Astrocyte of the spinal cord (primary cell): Measurements from ENCODE around the gene WHRN.

Source experiments
- DNase-seq: peaks from one replicate; pipeline ENCODE4 v3.0.0; 2011; ENCODE audit warnings: low read depth, low spot score
- H3K4me3 ChIP-seq: 2 replicates; pipeline ENCODE4 v1.5.1; 2011; ENCODE audit warnings: low read depth, mild to moderate bottlenecking, low read length, moderate library complexity
- in situ Hi-C: cut with HindIII; loops from 2 replicates; pipeline ENCODE4 v1.10.0; 2017; ENCODE audit warnings: low sequenced_read_pairs
- TF ChIP-seq, protein P1 (sequence below): IDR thresholded peaks from 2 replicates; pipeline ENCODE4 v1.5.1; 2012; ENCODE audit warnings: low read depth, mild to moderate bottlenecking, low read length, inconsistent platforms

Gene WHRN

GRCh38 chr9:114390952-114391351 is 114.3 kb downstream of the WHRN start:
- TF ChIP-seq, protein P1, sequence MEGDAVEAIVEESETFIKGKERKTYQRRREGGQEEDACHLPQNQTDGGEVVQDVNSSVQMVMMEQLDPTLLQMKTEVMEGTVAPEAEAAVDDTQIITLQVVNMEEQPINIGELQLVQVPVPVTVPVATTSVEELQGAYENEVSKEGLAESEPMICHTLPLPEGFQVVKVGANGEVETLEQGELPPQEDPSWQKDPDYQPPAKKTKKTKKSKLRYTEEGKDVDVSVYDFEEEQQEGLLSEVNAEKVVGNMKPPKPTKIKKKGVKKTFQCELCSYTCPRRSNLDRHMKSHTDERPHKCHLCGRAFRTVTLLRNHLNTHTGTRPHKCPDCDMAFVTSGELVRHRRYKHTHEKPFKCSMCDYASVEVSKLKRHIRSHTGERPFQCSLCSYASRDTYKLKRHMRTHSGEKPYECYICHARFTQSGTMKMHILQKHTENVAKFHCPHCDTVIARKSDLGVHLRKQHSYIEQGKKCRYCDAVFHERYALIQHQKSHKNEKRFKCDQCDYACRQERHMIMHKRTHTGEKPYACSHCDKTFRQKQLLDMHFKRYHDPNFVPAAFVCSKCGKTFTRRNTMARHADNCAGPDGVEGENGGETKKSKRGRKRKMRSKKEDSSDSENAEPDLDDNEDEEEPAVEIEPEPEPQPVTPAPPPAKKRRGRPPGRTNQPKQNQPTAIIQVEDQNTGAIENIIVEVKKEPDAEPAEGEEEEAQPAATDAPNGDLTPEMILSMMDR: no peak
- H3K4me3 ChIP-seq: no peak overlapping the region
- in situ Hi-C loops: no loop called here
- DNase-seq: no peak

GRCh38 chr9:114389612-114390368 is 115.5 kb downstream of the WHRN start:
- DNase-seq: no peak
- H3K4me3 ChIP-seq: no peak overlapping the region
- TF ChIP-seq, protein P1: no peak
- in situ Hi-C loops: no loop called here

- H3K4me3 ChIP-seq: no peak overlapping the region
- TF ChIP-seq, protein P1: no peak
- in situ Hi-C loops: no loop called here
- no peak for DNase-seq
Measured at GRCh38 chr9:114388764-114389375, 116.4 kb downstream of the WHRN start.

DNA sequence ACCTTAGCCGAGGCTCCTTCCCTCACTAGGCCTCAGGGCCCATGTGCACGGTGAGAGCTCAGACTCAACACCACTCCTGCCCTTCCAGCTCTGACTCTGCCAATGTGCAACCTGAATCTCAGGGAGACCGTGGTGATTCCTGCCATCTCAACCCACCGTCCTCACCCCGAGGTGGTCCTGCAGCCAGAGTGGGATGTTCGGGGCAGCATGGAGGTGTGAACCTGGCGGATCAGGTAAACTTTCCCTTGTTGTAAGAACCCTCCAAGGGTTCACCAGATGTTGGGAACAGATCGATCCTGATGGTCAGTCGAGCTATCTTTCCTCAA is 117.0 kb downstream of the WHRN start:
- TF ChIP-seq, protein P1: no peak
- DNase-seq: no peak
- no peak overlapping the region for H3K4me3 ChIP-seq
- in situ Hi-C loops: no loop called here

GRCh38 chr9:114387680-114388356 is 117.5 kb downstream of the WHRN start, which contains the start of gene AKNA:
Gene AKNA, minus strand, starts transcription at chr9:114387982. Its CDS starts 6,649 bp downstream, at chr9:114381333.
- in situ Hi-C loops: no loop called here
- peak within 1 kb of the TSS; percentile 67 for H3K4me3 ChIP-seq
- DNase-seq: peak; percentile 82
- TF ChIP-seq, protein P1: no peak

GRCh38 chr9:114386886-114387679 is 118.2 kb downstream of the WHRN start:
- in situ Hi-C loops: no loop called here
- DNase-seq: peak; percentile 16
- H3K4me3 ChIP-seq: peak overlapping the region; percentile 67
- TF ChIP-seq, protein P1: no peak
